ENCODE measurements around the gene PCDHGA8. TPM values are rescaled to one million over a fixed set of nuclear protein-coding genes. Genes with fewer than 3 reads are reported as not detected.
"Not testable (repeated sequence)": the region's sequence is repeated elsewhere in the genome, so short reads cannot be mapped to it uniquely, and the experiment has no call there.

PCDHGA8 gene
- total RNA-seq, 1 experiment from 2014 or later = 2.2 TPM

DNA sequence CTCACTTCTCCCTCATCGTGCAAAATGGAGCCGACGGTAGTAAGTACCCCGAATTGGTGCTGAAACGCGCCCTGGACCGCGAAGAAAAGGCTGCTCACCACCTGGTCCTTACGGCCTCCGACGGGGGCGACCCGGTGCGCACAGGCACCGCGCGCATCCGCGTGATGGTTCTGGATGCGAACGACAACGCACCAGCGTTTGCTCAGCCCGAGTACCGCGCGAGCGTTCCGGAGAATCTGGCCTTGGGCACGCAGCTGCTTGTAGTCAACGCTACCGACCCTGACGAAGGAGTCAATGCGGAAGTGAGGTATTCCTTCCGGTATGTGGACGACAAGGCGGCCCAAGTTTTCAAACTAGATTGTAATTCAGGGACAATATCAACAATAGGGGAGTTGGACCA lies 38.9 kb downstream of the PCDHGA8 start:
- H3K36me3 ChIP-seq (ENCODE audit: insufficient read depth, low read length, poor library complexity, severe bottlenecking) = peaks cover 57% of the 10 kb centered on the region
- H3K4me3 ChIP-seq (ENCODE audit: low read depth, low read length, poor library complexity, severe bottlenecking) = no peak overlapping the region
- POLR2A ChIA-PET (ENCODE audit: low non-redundant PET) = no interaction called here
- DNase-seq (ENCODE audit: low spot score) = no peak
- BruUV-seq (replicated peaks) = no TSS peak
- no peak for TF ChIP-seq EZH2 (IDR thresholded peaks at IDR 0.05; ENCODE audit: borderline replicate concordance, low read depth, low read length, poor library complexity, severe bottlenecking)
- TF ChIP-seq, protein P1, sequence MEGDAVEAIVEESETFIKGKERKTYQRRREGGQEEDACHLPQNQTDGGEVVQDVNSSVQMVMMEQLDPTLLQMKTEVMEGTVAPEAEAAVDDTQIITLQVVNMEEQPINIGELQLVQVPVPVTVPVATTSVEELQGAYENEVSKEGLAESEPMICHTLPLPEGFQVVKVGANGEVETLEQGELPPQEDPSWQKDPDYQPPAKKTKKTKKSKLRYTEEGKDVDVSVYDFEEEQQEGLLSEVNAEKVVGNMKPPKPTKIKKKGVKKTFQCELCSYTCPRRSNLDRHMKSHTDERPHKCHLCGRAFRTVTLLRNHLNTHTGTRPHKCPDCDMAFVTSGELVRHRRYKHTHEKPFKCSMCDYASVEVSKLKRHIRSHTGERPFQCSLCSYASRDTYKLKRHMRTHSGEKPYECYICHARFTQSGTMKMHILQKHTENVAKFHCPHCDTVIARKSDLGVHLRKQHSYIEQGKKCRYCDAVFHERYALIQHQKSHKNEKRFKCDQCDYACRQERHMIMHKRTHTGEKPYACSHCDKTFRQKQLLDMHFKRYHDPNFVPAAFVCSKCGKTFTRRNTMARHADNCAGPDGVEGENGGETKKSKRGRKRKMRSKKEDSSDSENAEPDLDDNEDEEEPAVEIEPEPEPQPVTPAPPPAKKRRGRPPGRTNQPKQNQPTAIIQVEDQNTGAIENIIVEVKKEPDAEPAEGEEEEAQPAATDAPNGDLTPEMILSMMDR (conservative IDR thresholded peaks at IDR 0.05; ENCODE audit: low read depth, low read length) = no peak
- CTCF ChIA-PET = no interaction called here
- no peaks in the 10 kb centered on the region for H3K27me3 ChIP-seq (replicated peaks; ENCODE audit: insufficient read depth, low read depth, low read length, poor library complexity)
- no peak overlapping the region for H3K27ac ChIP-seq (ENCODE audit: low read depth, low read length, poor library complexity, severe bottlenecking)
- intact Hi-C loops (cut with micrococcal nuclease; ENCODE audit: unreplicated experiment) = no loop called here
- H3K9me3 ChIP-seq (ENCODE audit: low read depth, low read length, poor library complexity, severe bottlenecking) = peaks cover 65% of the 10 kb centered on the region
- H3K4me1 ChIP-seq (ENCODE audit: insufficient read depth, low read length, poor library complexity, severe bottlenecking) = no peaks in the 10 kb centered on the region

DNA sequence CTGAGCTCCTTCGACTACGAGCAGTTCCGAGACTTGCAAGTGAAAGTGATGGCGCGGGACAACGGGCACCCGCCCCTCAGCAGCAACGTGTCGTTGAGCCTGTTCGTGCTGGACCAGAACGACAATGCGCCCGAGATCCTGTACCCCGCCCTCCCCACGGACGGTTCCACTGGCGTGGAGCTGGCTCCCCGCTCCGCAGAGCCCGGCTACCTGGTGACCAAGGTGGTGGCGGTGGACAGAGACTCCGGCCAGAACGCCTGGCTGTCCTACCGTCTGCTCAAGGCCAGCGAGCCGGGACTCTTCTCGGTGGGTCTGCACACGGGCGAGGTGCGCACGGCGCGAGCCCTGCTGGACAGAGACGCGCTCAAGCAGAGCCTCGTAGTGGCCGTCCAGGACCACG lies 39.9 kb downstream of the PCDHGA8 start:
- H3K27ac ChIP-seq (ENCODE audit: low read depth, low read length, poor library complexity, severe bottlenecking); H3K4me1 ChIP-seq (ENCODE audit: insufficient read depth, low read length, poor library complexity, severe bottlenecking); H3K27me3 ChIP-seq (replicated peaks; ENCODE audit: insufficient read depth, low read depth, low read length, poor library complexity); BruUV-seq (replicated peaks); H3K4me3 ChIP-seq (ENCODE audit: low read depth, low read length, poor library complexity, severe bottlenecking); POLR2A ChIA-PET (ENCODE audit: low non-redundant PET); DNase-seq (ENCODE audit: low spot score); CTCF ChIA-PET; intact Hi-C loops (cut with micrococcal nuclease; ENCODE audit: unreplicated experiment): not testable (repeated sequence)
- Histone ChIP-seq H3K9me3 (ENCODE audit: low read depth, low read length, poor library complexity, severe bottlenecking) (peaks cover 57% of the 10 kb centered on the region), H3K36me3 (ENCODE audit: insufficient read depth, low read length, poor library complexity, severe bottlenecking) (peaks cover 46% of the 10 kb centered on the region)

DNA sequence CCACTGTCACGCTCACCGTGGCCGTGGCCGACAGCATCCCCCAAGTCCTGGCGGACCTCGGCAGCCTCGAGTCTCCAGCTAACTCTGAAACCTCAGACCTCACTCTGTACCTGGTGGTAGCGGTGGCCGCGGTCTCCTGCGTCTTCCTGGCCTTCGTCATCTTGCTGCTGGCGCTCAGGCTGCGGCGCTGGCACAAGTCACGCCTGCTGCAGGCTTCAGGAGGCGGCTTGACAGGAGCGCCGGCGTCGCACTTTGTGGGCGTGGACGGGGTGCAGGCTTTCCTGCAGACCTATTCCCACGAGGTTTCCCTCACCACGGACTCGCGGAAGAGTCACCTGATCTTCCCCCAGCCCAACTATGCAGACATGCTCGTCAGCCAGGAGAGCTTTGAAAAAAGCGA lies 40.3 kb downstream of the PCDHGA8 start:
- H3K4me1 ChIP-seq (ENCODE audit: insufficient read depth, low read length, poor library complexity, severe bottlenecking); H3K27me3 ChIP-seq (replicated peaks; ENCODE audit: insufficient read depth, low read depth, low read length, poor library complexity); intact Hi-C loops (cut with micrococcal nuclease; ENCODE audit: unreplicated experiment); DNase-seq (ENCODE audit: low spot score); H3K4me3 ChIP-seq (ENCODE audit: low read depth, low read length, poor library complexity, severe bottlenecking); CTCF ChIA-PET; BruUV-seq (replicated peaks); POLR2A ChIA-PET (ENCODE audit: low non-redundant PET); H3K27ac ChIP-seq (ENCODE audit: low read depth, low read length, poor library complexity, severe bottlenecking): not testable (repeated sequence)
- Histone ChIP-seq H3K36me3 (ENCODE audit: insufficient read depth, low read length, poor library complexity, severe bottlenecking) (peaks cover 42% of the 10 kb centered on the region), H3K9me3 (ENCODE audit: low read depth, low read length, poor library complexity, severe bottlenecking) (peaks cover 53% of the 10 kb centered on the region)

DNA sequence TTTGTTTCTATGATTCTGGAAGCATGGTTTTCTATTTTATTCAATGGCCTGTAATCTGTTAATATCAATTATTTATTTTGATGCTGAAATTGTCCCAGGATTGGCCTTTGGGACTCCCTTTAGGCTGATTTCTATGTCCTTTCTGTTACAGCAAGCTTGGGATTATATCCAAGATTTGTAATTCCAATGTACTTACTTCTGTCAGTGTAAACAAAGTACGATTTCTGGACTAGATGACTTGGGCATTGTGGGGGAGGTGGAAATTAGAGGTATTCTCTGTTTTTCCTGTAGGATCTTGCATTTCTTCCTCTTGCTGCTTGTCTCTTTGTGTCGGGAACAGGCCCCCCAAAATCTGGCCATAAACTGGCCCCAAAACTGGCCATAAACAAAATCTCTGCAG lies 41.6 kb downstream of the PCDHGA8 start:
- Histone ChIP-seq H3K9me3 (ENCODE audit: low read depth, low read length, poor library complexity, severe bottlenecking) (peaks cover 43% of the 10 kb centered on the region), H3K36me3 (ENCODE audit: insufficient read depth, low read length, poor library complexity, severe bottlenecking) (peaks cover 33% of the 10 kb centered on the region), H3K4me1 (ENCODE audit: insufficient read depth, low read length, poor library complexity, severe bottlenecking) (no peaks in the 10 kb centered on the region), H3K27ac (ENCODE audit: low read depth, low read length, poor library complexity, severe bottlenecking) (no peak overlapping the region), H3K4me3 (ENCODE audit: low read depth, low read length, poor library complexity, severe bottlenecking) (no peak overlapping the region), H3K27me3 (replicated peaks; ENCODE audit: insufficient read depth, low read depth, low read length, poor library complexity) (no peaks in the 10 kb centered on the region)
- DNase-seq (ENCODE audit: low spot score) = no peak
- BruUV-seq (replicated peaks) = no TSS peak
- intact Hi-C loops (cut with micrococcal nuclease; ENCODE audit: unreplicated experiment) = no loop called here
- ChIA-PET CTCF (no interaction called here), POLR2A (ENCODE audit: low non-redundant PET) (no interaction called here)
- TF ChIP-seq, protein P1 (conservative IDR thresholded peaks at IDR 0.05; ENCODE audit: low read depth, low read length) = no peak
- TF ChIP-seq EZH2 (IDR thresholded peaks at IDR 0.05; ENCODE audit: borderline replicate concordance, low read depth, low read length, poor library complexity, severe bottlenecking) = no peak
